NCI-H526 (cell line): ENCODE results near the gene LYPD8.
A peak's percentile ranks its signal among the peaks of the same experiment; 100 is the strongest.

Source experiments
- DNase-seq, 2 experiments: peaks; one replicate each; lab custom pipeline; 2025; lab: John Stamatoyannopoulos, UW

LYPD8 gene

GRCh38 chr1:248699099-248699498 is 56.5 kb downstream of the LYPD8 start:
- DNase-seq = no peak

- no peak for DNase-seq
These were observed 57.7 kb downstream of the LYPD8 start for GRCh38 chr1:248697907-248698306.

GRCh38 chr1:248696774-248697173 is 58.8 kb downstream of the LYPD8 start:
- no peak for DNase-seq

DNA sequence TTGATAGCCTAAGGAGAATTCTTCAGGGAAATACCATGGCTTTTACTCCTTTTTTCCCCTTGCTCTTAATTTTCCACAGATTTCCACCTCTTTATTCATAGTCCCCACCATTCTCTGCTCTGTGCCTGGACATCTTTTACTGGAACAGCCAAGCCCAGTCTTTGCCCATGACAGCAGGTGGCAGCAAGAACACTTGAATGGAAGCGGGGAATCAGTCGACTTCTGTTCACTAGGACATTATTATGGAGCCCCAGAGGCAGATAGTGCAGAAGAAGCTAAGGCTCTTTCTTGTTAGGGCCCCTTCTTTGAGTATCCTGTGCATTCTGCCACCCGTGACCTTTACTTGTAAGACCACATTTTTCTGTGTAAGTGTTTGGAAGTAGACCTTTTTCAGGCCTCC is 59.3 kb downstream of the LYPD8 start:
- peak; percentile 2 to 33 for DNase-seq

DNA sequence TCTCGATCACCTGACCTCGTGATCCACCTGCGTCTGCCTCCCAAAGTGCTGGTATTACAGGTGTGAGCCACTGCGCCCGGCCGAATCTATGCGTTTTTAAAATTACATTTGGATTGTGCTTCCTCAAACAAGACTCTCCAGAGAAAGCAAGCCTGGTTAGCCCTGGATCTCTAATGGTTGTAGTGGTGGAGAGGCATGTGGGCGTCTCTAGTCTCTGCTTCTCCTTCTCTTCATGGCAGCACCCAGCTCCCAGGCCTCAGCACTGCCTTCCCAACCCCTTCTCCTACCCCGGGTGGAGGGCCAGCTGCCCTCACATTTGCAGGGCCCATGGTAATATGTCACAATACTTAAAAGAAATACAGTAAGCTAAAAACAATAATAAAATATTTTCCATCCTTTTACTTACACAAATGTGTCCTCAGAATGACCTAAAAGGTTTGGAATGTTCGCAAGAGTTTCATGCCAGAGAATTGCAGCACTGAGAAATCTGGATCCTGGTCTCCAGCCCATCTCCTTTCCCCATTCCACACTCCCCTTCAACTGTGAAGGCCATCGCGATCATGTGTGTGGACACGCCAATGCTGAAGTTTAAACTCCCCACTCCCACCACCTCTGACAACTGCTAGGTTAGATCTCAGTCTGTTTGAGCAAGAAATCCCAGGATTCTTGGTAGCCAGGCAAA is 60.0 kb downstream of the LYPD8 start:
- DNase-seq = no peak

GRCh38 chr1:248691567-248692155 is 63.9 kb downstream of the LYPD8 start:
- DNase-seq = no peak
